NCI-H2107 (cell line): ENCODE measurements around the gene ASB8.
"Not testable (repeated sequence)": the region's sequence is repeated elsewhere in the genome, so short reads cannot be mapped to it uniquely, and the experiment has no call there.

Experiments
- DNase-seq: peaks from one replicate; lab custom pipeline; 2025; lab: John Stamatoyannopoulos, UW

Gene ASB8

DNA sequence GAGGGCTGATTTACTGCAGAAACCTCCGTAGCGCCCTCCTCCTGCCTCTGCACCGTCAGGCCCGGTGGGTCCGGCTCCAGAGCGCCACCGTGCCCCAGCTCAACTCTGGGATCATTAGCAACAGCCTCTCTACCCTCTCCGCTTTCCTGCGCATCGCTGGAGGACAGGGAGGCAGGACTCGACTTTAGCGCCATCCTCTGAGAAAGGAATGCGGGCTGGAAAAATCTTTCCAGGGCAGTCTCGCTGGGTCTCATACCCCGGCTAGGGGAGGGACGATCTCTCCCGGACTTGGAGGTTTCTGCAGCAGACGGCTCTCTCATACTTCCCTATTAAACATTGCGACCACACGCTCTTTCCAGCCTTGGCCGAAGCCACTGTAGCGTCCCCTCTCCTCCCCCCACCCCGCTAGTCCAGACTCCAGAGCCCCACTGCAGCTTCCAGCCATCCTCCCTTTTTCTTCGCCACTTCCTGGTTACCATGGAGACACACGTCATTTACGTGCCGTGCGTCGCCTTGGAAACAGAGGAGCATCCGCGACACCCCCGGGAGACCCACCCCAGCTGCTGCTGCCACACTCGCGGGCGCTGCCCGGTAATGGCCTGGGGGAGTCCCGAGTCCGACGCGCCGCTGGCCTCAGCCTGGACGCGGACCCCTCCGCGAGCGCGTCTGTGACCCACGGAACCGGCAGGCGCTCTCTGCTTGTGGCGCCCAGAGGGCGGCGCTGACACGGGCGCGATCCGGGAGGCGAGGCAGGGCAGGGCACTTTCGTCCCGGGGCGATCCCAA is 26.0 kb upstream of the ASB8 start, which contains the start of gene CCDC184:
Gene CCDC184, plus strand, starts transcription at position 554 of the 785 bp plus-strand sequence. CDS start 479 bp downstream, outside the sequence.
- DNase-seq = peak; percentile 9

DNA sequence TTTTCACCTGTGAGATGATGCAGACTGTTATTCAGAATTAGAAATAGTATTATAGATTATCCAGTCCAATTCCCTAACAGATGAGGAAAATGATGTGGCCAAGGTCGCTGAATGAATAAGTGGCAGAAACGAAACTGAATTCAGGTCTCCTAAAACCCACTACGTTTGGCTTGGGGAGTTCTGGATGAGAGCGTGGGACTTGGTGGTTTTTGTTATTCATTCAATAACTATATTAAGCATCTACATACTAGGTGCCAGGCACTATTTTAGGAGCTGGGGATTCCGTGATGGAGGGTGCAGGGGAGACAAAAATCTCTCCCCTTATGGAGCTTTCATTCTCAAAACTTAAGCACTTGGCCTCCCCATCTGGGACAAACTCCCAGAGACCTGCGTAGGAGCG is 25.3 kb upstream of the ASB8 start:
- DNase-seq = no peak

DNA sequence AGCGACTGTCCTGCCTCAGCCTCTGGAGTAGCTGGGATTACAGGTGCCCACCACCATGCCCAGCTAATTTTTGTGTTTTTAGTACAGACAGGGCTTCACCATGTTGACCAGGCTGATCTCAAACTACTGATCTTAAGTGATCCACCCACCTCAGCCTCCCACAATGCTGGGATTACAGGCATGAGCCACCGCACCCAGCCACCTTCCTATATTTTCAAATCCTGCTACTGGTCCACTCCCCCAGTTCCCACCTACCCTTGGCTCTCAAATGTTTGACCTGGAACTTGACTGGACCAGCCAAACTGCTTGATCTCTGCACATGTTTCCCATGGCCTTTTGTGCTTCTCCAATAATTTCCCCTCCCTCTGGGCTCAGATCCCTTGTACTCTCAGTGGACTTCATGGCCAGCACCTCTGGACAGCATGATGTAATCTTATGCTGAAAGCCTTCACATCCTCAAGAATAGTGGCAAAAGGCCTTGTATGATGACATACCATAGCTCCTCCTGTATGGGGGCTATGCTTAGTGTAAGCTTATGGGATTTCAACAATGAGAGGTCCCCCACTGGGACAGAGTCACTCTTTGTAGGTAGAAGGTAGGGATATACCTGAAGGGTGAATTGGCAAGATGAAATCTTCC is 23.7 kb upstream of the ASB8 start:
- no peak for DNase-seq

DNA sequence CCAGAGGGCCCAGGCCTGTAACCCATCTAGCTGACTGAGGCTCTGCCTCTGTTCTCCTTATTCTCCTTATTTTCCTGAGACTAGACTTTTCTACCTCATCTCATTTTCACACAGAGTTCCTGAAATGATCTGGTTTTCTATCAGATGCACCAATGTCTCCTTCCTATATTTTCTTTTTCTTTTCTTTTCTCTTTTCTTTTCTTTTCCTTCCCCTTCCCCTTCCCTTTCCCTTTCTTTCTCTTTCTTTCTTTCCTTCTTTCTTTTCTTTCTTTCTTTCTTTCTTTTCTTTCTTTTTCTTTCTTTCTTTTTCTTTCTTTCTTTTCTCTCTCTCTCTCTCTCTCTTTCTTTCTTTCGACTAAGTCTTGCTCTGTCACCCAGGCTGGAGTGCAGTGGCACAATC is 23.1 kb upstream of the ASB8 start:
- DNase-seq = no peak

DNA sequence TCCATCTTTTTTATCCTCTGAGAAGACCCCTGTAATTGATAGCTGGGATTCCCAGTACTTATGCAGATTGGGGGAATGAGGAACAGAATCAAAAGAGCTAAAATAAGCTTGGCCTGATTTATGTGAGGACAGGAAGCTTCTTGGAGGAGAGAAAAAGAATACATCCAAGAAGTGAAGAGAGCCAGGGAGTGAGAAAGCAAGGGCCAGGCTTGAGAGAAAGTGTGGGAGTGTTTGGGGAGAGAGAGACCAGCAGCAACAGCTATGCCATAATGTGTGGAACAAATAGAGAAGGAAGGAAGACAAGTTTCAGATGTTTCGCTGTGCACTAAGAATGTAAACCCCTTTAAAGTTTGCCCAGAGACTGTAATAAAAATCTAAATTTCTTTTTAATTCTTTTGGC is 22.2 kb upstream of the ASB8 start:
- DNase-seq = no peak

DNA sequence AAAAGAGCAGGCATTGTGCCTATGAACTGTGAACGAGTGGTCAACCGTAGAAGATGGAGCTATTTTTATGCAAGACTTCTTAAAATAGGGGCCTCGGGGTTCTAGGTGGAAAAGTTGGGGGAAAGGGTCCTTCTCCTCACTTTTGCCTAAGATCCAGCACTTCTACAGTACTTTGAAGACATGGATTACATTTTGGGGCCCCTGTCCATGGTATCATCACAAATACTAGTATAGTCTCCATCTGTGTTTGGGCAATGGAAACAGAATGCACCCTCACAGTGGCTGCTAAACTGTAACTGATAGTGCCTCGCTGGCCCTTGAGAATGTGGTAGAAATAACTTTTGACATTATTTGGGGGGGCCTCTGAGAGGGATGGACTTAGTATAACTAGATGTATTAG is 20.7 kb upstream of the ASB8 start:
- DNase-seq = no peak

DNA sequence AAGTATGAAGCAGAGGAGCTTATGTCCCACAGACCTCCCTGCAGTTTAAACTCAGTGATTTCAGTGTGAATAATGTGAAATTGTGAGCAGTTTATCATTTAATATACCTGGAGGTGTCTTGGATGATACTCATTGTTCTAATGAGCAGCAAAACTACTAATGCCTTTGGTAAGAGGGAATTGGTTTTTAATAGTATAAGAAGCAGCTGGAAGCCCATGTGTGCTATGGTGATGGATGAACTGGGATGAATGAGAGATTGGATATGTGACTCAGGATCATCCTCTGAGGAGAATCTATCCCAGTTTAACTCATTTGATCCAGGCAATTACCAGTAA is 19.1 kb upstream of the ASB8 start:
- DNase-seq = no peak

DNA sequence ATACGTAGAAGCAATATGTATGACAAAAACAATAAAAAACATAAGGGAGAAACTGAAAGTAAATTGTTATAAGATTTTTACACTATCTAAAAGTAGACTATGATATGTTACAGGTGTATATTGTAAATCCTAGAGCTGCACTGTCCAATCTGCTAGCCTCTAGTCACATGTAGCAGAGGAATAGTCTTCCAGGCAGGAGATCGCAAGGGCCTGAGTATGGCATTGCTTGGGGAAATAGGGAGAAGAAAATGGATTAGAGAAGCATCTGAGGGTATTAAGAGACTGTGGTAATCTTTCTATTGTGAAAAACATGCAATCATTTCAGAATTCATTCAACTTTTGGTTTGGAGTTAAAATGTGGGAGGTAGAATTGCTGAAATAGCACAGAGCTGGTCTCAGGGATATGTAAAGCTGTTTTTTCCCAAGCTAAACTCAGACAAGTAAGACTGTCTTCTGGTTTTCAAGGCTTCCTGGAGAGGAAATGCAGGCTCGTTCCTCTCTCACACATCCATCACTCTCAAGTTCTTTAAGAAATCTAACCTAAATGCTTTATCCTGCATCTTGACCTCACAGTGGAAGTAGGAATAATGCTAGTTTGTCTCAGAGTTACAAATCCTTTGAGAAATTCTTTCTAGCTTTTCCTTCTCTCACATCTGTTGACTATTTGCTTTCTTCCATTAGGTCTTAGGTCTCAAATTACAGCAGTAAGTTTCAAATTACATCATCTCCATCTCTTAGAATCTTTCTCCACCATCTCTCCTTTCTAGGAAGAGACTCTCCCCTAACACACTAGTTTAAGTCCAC is 18.5 kb upstream of the ASB8 start:
- no peak for DNase-seq

DNA sequence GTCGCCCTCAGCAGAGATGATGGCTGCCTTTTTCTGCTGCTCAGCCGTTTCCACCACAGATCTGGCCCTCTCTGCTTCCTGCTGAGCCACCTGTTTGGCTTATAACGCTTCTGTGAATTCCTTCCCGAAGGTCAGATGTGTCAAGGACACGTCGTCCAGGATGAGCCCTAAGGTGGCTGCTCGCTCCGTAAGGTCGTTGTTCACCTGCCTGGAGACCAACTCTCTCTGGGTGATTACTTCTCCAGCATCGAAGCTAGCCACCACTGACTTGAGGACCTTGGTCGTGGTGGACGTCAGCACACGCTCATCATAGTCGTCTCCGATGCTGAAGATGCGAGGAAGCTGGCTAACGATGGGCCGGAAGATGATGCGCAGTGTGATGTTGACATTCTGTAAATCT is 11.7 kb upstream of the ASB8 start:
- DNase-seq = no peak

DNA sequence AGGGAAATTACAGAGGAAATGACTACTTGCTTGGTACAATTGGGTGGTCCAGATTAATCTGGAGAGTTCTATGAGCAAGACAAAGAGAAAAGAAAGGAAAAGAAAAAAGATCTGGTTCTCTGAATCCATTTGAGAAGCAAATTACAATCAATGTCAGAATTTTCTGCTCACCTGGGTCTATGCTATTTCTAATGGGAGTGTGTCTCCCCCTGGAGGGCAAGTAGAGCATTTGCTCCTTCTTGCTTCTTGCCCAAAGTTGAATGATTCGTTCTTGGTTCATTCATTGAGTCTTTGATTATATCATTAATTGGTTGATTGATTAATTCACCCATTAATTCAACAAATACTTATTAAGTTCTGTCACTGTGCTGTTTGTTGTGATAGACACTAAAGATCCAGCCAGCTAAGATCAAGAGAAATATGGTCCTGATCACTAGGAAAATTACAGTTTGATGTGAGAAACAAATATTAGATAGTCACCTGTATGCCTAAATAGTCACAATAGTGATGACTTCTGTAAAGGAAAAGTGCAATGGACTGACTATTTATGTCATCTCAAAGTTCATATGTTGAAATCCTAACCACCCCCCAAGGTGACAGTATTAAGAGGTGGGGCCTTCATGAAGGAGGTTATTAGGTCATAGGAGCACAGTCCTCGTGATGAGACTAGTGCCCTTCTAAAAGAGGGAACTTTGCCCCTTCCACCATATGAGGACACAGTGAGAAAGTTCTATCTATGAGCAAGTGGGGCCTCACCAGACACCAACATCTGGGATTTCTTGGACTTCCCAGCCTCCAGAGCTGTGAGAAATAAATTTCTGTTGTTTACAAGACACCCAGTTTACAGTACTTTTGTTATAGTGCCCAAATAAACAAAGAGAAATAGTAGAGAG is 8.0 kb upstream of the ASB8 start:
- DNase-seq = peak; percentile 46

DNA sequence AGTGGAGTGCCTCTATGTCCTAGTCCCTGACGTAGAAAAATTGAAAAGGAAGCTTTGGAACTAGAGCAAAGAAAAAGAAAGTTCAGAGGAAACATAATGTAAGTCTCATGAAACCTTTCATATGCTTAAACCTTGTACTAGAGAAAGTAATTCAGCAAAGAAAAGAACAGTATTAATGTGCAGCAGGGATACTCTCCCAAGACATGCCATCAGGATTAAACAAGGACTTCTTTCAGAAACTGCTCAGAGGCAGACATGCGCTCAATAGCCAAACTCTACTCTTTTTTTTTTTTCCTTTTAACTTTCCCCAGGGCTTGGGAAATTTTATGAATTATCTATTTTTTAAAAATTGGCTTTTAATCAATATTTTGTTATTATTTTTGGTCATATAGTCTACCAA is 7.1 kb upstream of the ASB8 start:
- no peak for DNase-seq

DNA sequence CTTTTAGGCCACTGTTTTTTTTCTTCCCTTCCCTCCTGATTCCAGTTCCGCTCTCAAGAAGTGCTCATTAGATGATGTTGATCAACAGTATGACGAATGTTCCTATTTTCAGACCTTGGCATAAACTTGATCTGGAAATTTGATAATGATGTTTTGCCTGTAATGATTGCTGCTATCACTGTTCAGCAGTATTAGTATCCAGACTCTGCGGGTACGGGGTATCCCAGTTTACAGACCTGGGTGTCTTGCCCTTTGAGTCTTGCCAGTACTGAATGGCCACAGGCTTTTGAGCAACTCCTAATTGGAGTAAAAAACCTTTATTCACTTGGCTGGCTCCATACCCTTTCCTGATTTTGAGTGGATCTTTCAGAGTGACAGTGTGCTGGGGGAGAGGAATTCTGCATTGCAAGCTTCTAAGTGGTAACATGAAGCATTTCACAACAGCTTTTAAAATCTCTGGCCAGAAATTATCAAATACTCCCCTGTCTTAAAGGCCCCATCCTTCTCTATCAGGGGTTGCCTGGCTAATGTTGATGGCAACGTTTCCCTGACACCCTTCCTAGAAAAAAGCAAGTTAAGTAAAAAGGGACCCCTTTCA is 5.9 kb upstream of the ASB8 start:
- DNase-seq = no peak

DNA sequence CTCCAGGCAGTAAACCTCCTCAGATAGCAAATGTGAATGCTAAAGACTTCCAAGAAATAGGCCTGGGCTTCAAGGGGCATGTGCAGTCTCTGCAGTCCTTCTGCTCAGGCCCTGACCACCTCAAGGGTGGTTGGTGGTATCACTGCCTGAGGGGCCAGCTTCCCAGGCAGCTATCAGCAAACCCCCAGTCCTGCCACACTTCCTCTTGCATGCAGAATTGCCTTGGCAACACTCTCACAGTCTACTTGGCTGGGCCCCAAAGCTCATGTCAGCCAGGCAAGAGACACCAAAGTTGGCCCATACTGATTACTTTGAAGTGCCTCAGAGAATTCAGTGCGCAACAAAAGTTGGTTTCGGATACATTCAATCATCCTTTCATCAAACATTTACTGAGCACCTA is 3.5 kb upstream of the ASB8 start:
- no peak for DNase-seq

DNA sequence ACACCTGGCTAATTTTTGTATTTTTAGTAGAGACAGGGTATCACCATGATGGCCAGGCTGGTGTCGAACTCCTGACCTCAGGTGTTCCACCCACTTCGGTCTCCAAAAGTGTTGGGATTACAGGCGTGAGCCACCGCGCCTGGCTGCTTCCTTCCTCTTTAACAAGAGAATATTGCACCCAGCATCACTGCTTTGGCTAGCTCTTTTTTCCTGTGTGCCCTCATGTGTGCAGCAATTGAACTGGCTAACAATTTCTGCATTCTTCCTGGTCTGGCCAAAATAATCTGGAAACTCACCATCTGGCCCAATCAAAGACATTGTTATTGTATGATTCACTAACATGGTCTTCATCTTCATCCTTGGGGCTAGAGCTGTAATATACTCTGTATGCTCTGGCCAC is 2.7 kb upstream of the ASB8 start:
- no peak for DNase-seq

DNA sequence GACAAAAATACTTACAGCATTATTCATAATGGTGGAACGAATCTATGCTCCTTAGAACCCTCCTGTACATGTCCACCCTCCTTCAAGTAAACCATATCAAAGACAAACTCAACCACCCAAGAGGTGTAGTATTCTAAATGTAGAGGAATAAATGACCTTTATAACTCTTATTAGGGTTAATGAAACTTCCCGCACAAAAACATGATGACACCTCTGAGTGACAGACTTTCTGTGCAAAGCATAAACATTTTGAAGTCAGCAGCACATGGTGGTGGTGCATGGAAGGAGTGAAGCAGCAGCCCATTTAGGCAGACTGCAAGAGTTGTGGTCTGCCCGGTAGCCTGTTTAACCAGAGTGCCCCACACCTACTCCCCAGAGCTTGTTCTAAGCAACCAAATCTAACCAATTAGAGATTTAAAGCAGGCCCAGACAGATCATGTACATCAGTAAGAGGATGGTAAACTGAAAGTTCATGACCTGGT is 615 bp upstream of the ASB8 start:
- no peak for DNase-seq

DNA sequence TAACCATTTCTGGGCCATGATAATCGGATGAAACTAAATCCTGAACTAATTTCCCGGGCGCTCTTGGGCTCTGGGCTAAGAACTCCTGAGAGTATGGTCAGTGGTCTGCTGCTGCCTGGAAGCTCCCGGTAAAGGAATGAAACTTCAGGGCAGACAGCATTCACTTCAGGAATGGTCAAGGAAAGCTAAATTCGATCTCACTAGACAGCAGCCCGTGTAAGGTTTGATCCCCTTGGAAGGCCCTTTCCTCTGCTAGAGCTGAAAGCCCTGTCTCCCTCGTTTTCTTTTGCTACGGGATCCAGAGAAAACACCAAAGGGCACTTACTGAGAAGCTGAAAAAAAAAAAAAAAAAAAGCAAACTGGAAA is 680 bp downstream of the ASB8 start:
- no peak for DNase-seq

DNA sequence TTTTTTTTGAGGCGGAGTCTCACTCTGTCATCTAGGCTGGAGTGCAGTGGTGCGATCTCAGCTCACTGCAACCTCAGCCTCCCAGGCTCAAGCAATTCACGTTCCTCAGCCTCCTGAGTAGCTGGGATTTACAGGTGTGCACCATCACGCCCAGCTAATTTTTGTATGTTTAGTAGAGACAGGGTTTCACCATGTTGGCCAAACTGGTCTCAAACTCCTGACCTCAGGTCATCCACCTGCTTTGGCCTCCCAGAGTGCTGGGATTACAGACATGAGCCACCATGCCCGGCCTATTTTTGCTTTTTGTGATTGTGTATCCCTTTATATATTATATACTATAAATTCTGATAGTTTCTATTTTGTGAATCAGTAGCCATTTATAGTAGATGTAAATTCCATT is 1.5 kb downstream of the ASB8 start:
- DNase-seq = not testable (repeated sequence)

DNA sequence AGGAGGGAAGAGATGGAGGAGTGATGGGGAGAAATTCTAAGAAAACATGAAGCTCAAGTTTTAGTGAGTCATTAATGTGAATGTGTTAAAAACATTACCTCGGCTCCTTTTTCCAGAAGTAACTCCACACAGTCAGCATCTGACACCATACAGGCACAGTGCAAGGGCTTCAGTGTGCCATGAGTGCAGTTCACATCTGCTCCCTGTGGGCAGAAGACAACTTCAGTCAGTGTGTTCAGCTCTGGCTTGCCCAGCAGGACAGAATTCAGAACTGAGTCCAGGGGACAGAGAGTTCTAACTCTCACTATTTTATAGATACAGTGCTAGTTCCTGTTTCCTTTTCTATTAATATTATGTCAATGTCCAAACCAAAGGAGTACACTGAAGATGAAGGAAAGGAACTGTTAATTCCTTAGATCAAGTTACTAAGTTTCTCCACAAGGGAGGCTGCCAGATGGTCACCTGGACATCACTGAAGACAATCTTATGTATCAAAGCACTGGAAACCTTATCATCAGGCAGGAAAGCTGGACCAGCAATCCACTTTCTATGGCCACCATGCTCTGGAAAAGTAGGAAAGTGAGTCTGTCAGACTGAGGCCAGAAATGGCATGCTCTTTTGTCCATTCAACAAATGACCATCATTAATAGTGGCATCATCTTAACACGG is 6.1 kb downstream of the ASB8 start:
- DNase-seq = no peak

DNA sequence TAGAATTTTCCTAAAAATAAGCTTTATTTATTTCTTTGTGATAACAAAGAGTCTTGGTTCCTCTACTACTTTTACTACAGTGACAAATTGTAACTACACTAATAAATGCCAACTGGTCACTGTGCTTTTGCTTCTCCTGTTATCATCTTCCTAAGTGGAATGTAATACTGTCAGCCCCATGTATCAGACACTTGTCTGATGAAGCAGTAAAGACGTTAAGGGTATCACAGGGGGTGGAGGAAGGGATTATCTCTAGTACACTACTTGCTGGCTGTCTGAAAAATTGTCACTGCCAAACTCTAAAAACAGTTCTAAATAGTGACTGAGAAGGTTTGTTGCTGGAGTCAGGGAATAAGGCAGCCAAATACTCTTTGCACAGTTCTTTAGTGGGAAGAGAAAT is 11.3 kb downstream of the ASB8 start:
- DNase-seq = no peak

DNA sequence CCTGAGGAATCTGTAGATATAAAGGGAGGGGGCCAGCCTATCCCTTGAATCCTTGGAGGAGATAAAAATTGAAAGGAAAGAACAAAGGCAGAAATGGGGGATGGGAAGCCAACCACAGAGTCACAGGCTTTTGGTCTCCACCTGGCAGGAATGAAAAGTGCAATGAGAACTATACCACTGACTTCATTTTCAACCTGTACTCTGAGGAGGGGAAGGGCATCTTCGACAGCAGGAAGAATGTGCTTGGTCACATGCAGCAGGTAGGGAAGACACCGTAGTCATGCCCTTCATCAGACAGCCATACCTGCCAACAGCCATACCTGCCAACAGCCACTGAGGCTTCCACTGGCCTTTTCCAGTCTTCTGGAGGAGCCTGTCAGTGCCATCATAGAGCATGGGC is 13.4 kb downstream of the ASB8 start:
- no peak for DNase-seq
